ENCODE results near the gene GALNT11. TPM values are rescaled to one million over a fixed set of nuclear protein-coding genes. Genes with fewer than 3 reads are reported as not detected.

Gene GALNT11
- polyA plus RNA-seq, 3 donors, result 17.7 to 25.9 (median 20.6) TPM

DNA sequence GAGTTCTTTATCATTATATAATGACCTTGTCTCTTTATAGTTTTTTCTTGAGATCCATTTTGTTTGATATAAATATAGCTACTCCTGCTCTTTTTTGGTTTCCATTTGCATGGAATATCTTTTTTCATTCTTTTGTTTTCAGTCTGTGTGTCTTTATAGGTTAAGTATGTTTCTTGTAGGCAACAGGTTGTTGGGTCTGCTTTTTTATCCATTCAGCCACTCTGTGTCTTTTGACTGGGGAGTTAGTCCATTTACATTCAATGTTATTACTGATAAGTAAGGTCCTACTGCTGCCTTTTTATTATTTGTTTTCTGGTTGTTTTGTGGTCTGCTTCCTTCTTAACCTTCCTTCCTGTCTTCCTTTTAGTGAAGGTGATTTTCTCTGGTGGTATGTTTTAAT is 21.1 kb downstream of the GALNT11 start:
- no peak overlapping the region for H3K4me3 Mint-ChIP-seq

DNA sequence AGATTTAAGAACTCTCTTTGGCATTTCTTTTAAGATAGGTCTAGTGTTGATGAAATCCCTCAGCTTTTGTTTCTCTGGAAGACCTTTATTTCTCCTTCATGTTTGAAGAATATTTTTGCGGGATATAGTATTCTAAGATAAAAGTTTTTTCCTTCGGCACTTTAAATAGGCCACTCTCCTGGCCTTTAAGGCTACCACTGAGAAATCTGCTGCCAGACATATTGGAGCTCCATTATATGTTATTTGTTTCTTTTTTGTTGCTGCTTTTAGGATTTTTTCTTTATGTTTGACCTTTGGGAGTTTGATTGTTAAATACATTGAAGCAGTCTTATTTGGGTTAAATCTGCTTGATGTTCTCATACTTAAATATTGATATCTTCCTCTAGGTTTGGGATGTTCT is 22.6 kb downstream of the GALNT11 start:
- Histone ChIP-seq H3K27ac (ENCODE audit: low read depth in 1 of 2, low read length in 2 of 2) (no peak overlapping the region), H3K79me2 (ENCODE audit: insufficient read depth, low read length) (peaks cover 7% of the 10 kb centered on the region), H3K9ac (ENCODE audit: insufficient read depth, low read length, poor library complexity, severe bottlenecking) (no peak overlapping the region), H4K20me1 (ENCODE audit: insufficient read depth, low read length) (peaks cover 29% of the 10 kb centered on the region), H2AFZ (ENCODE audit: insufficient read depth, low read depth, low read length, poor library complexity, severe bottlenecking) (no peak overlapping the region), H3K9me3 (replicated peaks in 1 of 2; ENCODE audit: control insufficient read depth in 1 of 2, insufficient read depth in 1 of 2, low read length in 2 of 2) (peaks cover 17 to 18% of the 10 kb centered on the region in 2 donors), H3K4me3 (replicated peaks in 1 of 3; ENCODE audit: low read depth in 2 of 3, low read length in 3 of 3) (no peak overlapping the region), H3K36me3 (replicated peaks in 1 of 2; ENCODE audit: control insufficient read depth in 1 of 2, insufficient read depth in 2 of 2, low read length in 2 of 2) (no peaks in the 10 kb centered on the region), H3K4me2 (replicated peaks; ENCODE audit: extremely low read depth, low read length, poor library complexity, severe bottlenecking) (no peak overlapping the region), H3K4me1 (ENCODE audit: control insufficient read depth in 1 of 2, insufficient read depth in 2 of 2, low read length in 2 of 2) (no peaks in the 10 kb centered on the region), H3K27me3 (ENCODE audit: control insufficient read depth in 2 of 2, insufficient read depth in 2 of 2, low read length in 2 of 2) (no peaks in the 10 kb centered on the region)
- no peak overlapping the region for H3K4me3 Mint-ChIP-seq
- intact Hi-C loops (cut with micrococcal nuclease), result no loop called here
- H3K27me3 Mint-ChIP-seq (ENCODE audit: low read depth in 3 of 3), result peaks cover 0 to 3% (median 0%) of the 10 kb centered on the region in 3 donors
- peak overlapping the region in 1 of 7 donors; percentile 13 for H3K27ac Mint-ChIP-seq
- H3K36me3 Mint-ChIP-seq, result peaks cover 3 to 17% of the 10 kb centered on the region in 2 donors
- no peak for TF ChIP-seq CTCF (IDR thresholded peaks at IDR 0.05)
- peaks cover 22 to 42% (median 34%) of the 10 kb centered on the region in 7 donors for H3K9me3 Mint-ChIP-seq
- no CpG with 5 or more reads among the region's 2 CpGs for WGBS (ENCODE audit: insufficient coverage)
- no peak for DNase-seq
- no peaks in the 10 kb centered on the region for H3K4me1 Mint-ChIP-seq

More for the DNA sequence above, 21.1 kb downstream of the GALNT11 start:
- peaks cover 28% of the 10 kb centered on the region for H4K20me1 ChIP-seq (ENCODE audit: insufficient read depth, low read length)
- H3K79me2 ChIP-seq (ENCODE audit: insufficient read depth, low read length), result peaks cover 7% of the 10 kb centered on the region
- TF ChIP-seq CTCF (IDR thresholded peaks at IDR 0.05), result no peak
- no peaks in the 10 kb centered on the region for H3K36me3 ChIP-seq (replicated peaks in 1 of 2; ENCODE audit: control insufficient read depth in 1 of 2, insufficient read depth in 2 of 2, low read length in 2 of 2)
- Mint-ChIP-seq H3K27ac (no peak overlapping the region), H3K9me3 (peaks cover 23 to 46% (median 36%) of the 10 kb centered on the region in 7 donors), H3K27me3 (ENCODE audit: low read depth in 3 of 3) (peaks cover 0 to 4% (median 0%) of the 10 kb centered on the region in 3 donors), H3K36me3 (peaks cover 3 to 17% of the 10 kb centered on the region in 2 donors), H3K4me1 (no peaks in the 10 kb centered on the region)
- H3K4me3 ChIP-seq (replicated peaks in 1 of 3; ENCODE audit: low read depth in 2 of 3, low read length in 3 of 3), result no peak overlapping the region
- no peaks in the 10 kb centered on the region for H3K4me1 ChIP-seq (ENCODE audit: control insufficient read depth in 1 of 2, insufficient read depth in 2 of 2, low read length in 2 of 2)
- H3K4me2 ChIP-seq (replicated peaks; ENCODE audit: extremely low read depth, low read length, poor library complexity, severe bottlenecking), result no peak overlapping the region
- intact Hi-C loops (cut with micrococcal nuclease), result no loop called here
- no peak overlapping the region for H2AFZ ChIP-seq (ENCODE audit: insufficient read depth, low read depth, low read length, poor library complexity, severe bottlenecking)
- no peak overlapping the region for H3K27ac ChIP-seq (ENCODE audit: low read depth in 1 of 2, low read length in 2 of 2)
- DNase-seq, result no peak
- H3K9ac ChIP-seq (ENCODE audit: insufficient read depth, low read length, poor library complexity, severe bottlenecking), result no peak overlapping the region
- H3K27me3 ChIP-seq (ENCODE audit: control insufficient read depth in 2 of 2, insufficient read depth in 2 of 2, low read length in 2 of 2), result no peaks in the 10 kb centered on the region
- peaks cover 18% of the 10 kb centered on the region in 2 donors for H3K9me3 ChIP-seq (replicated peaks in 1 of 2; ENCODE audit: control insufficient read depth in 1 of 2, insufficient read depth in 1 of 2, low read length in 2 of 2)

All from CD14-positive monocyte (primary cell).